Inferior parietal cortex (tissue), 1 donor: ENCODE measurements around the gene IFNA14.
"Not testable (repeated sequence)": the region's sequence is repeated elsewhere in the genome, so short reads cannot be mapped to it uniquely, and the experiment has no call there.

Source experiments
- DNase-seq: peaks from one replicate; pipeline ENCODE4 v3.0.0-alpha.2; 2016; ENCODE audit errors: extremely low spot score

IFNA14 gene

GRCh38 chr9:21239911-21240310 lies at the start of gene IFNA14:
Gene IFNA14 (minus strand): TSS chr9:21240005. CDS start chr9:21239935, 70 bp downstream.
- no peak for DNase-seq

GRCh38 chr9:21287280-21287679 lies 47.5 kb upstream of the IFNA14 start:
- DNase-seq: no peak

- DNase-seq: no peak
Observed at GRCh38 chr9:21286659-21287058, 46.9 kb upstream of the IFNA14 start.

- no peak for DNase-seq
Observed at GRCh38 chr9:21286099-21286498, 46.3 kb upstream of the IFNA14 start.

- DNase-seq: no peak
Observed at GRCh38 chr9:21281275-21281674, 41.5 kb upstream of the IFNA14 start.

GRCh38 chr9:21268347-21268657 lies 28.5 kb upstream of the IFNA14 start:
- no peak for DNase-seq

GRCh38 chr9:21267485-21268346 lies 27.9 kb upstream of the IFNA14 start:
- DNase-seq: peak; percentile 5

GRCh38 chr9:21266733-21267484 lies 27.1 kb upstream of the IFNA14 start:
- no peak for DNase-seq

GRCh38 chr9:21265421-21266189 lies 25.8 kb upstream of the IFNA14 start:
- no peak for DNase-seq

- DNase-seq: no peak
Observed at GRCh38 chr9:21255538-21256212, 15.9 kb upstream of the IFNA14 start.

GRCh38 chr9:21252721-21253547 lies 13.1 kb upstream of the IFNA14 start:
- DNase-seq: peak; percentile 64

- DNase-seq: no peak
Observed at GRCh38 chr9:21251638-21252037, 11.8 kb upstream of the IFNA14 start.

- DNase-seq: no peak
Observed at GRCh38 chr9:21251190-21251589, 11.4 kb upstream of the IFNA14 start.

- DNase-seq: no peak
Observed at GRCh38 chr9:21244836-21245235, 5.0 kb upstream of the IFNA14 start.

GRCh38 chr9:21236360-21236714 lies 3.5 kb downstream of the IFNA14 start:
- DNase-seq: not testable (repeated sequence)

GRCh38 chr9:21235468-21236359 lies 4.1 kb downstream of the IFNA14 start:
- DNase-seq: peak; percentile 51

GRCh38 chr9:21234153-21234687 lies 5.6 kb downstream of the IFNA14 start:
- DNase-seq: no peak

- no peak for DNase-seq
Observed at GRCh38 chr9:21233258-21233657, 6.5 kb downstream of the IFNA14 start.

GRCh38 chr9:21228122-21228521 lies 11.7 kb downstream of the IFNA14 start, which contains the start of gene IFNA17:
Gene IFNA17 (minus strand): TSS chr9:21228222. CDS start chr9:21228173, 49 bp downstream.
- DNase-seq: no peak
